Transverse colon (tissue), 4 donors: ENCODE measurements around the gene RALGAPA2.

ENCODE experiments used
- POLR2A ChIP-seq: fragments of 450-650 bp; IDR thresholded peaks from one replicate; pipeline ENCODE4 v1.6.1; 2016; ENCODE audit warnings: antibody characterized with exemption, mild to moderate bottlenecking, moderate library complexity
- POLR2AphosphoS5 ChIP-seq, 3 donors: sonication (generic); formaldehyde crosslinking; IDR thresholded peaks; one replicate each; pipeline ENCODE4 v1.6.1; 2016; ENCODE audit warnings: antibody characterized with exemption in 3 of 3
- TF ChIP-seq, protein P1 (sequence below), 5 experiments: fragments of 200-600 bp in 3 of 5; fragments of 450-650 bp in 2 of 5; sonication (generic) in 3 of 5; IDR thresholded peaks; 1 replicate in 2 of 5; 2 replicates in 3 of 5; pipeline ENCODE4 v1.5.1; 2016 to 2017; ENCODE audit warnings: antibody characterized with exemption in 5 of 5, inconsistent platforms in 3 of 5, mild to moderate bottlenecking in 2 of 5, moderate library complexity in 1 of 5

DNA sequence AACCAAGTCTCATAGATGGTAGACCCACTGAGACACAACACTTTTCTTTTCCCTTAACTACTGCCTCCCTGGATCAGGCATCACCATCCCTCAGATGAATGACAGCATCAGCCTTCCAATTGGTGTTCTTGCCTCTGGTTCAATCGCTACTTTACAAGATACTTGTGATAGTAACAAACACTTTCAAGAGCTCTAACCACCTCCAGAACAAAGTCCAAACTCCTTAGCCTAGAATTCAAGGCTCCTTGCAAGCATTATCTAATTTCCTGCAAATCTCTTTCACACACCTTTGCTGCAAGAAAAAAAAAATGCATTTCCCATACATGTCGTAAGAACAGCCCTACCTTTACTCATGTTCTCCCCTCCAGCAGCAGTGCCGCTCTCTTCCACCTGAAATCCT, 33.1 kb downstream of the RALGAPA2 start:
- TF ChIP-seq, protein P1, sequence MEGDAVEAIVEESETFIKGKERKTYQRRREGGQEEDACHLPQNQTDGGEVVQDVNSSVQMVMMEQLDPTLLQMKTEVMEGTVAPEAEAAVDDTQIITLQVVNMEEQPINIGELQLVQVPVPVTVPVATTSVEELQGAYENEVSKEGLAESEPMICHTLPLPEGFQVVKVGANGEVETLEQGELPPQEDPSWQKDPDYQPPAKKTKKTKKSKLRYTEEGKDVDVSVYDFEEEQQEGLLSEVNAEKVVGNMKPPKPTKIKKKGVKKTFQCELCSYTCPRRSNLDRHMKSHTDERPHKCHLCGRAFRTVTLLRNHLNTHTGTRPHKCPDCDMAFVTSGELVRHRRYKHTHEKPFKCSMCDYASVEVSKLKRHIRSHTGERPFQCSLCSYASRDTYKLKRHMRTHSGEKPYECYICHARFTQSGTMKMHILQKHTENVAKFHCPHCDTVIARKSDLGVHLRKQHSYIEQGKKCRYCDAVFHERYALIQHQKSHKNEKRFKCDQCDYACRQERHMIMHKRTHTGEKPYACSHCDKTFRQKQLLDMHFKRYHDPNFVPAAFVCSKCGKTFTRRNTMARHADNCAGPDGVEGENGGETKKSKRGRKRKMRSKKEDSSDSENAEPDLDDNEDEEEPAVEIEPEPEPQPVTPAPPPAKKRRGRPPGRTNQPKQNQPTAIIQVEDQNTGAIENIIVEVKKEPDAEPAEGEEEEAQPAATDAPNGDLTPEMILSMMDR (IDR thresholded peaks at IDR 0.05): no peak
- TF ChIP-seq POLR2AphosphoS5 (IDR thresholded peaks at IDR 0.05): no peak
- no peak for TF ChIP-seq POLR2A
